Activated CD4-positive, alpha-beta T cell treated with anti-CD3 and anti-CD28 coated beads for 1 hour (primary cell): Measurements from ENCODE around the gene MITF.

ENCODE experiments used
- DNase-seq: peaks from one replicate; pipeline ENCODE4 v3.0.0-alpha.2; 2020

Gene MITF

GRCh38 chr3:69729147-69729919 is 9.9 kb upstream of the MITF start:
- DNase-seq: no peak

DNA sequence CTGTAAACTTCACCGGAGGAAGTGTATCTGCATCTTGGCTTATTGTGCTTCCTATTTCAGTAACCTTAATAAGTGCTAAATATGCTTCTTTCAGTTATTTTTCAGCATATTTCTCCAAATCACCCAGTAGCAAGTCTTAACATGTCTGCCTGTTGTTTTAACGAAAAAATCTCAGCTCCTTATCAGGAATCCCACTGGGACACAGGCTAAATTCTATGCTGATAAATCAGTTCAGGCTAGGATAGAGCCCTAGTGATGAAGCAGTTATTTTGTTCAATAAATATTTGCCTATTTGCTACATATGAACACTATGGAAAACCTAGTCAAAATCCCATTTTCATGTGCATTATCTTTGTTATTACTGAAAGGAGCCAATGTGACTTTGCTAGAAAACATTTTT is 8.2 kb upstream of the MITF start:
- DNase-seq: no peak

GRCh38 chr3:69735893-69736292 is 3.4 kb upstream of the MITF start:
- no peak for DNase-seq

DNA sequence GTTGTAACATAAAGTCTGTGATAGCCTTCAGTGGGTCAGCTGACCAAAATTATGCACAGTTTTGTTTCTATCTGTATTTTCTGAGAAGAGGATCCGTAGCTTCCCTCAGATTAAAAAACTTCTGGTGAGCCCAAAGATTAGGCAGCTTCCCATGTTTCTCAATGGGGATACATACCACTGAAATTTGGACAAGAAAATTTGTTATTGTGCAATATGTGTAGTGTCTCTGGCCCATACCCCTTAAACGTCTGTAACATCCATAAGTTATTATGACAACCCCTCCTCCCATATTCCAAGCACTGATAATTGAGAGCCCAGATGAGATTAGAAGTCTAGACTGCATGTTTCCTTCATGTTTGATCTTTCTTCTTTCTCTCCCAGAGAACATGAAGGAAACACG is 1.9 kb upstream of the MITF start:
- no peak for DNase-seq

DNA sequence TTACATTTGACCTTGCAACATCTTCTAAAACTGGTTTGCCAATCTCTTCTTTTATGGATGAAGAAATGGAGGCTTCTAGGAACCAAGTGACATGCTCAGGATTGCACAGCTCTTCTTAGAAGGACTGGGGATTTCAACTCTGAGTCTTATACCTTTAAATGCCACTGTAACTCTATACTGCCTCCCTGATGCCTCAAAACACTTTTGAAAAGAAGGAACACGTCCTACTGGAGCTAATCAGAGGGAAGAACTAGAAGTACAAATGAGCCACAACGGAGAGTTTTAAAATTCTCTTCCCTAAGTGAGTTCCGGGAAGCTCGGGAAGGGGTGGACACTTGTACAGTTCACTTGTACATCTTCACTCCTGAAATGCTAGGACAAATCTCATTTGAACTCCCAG is 949 bp upstream of the MITF start:
- no peak for DNase-seq

GRCh38 chr3:69738859-69739203 is 433 bp upstream of the MITF start:
- no peak for DNase-seq

DNA sequence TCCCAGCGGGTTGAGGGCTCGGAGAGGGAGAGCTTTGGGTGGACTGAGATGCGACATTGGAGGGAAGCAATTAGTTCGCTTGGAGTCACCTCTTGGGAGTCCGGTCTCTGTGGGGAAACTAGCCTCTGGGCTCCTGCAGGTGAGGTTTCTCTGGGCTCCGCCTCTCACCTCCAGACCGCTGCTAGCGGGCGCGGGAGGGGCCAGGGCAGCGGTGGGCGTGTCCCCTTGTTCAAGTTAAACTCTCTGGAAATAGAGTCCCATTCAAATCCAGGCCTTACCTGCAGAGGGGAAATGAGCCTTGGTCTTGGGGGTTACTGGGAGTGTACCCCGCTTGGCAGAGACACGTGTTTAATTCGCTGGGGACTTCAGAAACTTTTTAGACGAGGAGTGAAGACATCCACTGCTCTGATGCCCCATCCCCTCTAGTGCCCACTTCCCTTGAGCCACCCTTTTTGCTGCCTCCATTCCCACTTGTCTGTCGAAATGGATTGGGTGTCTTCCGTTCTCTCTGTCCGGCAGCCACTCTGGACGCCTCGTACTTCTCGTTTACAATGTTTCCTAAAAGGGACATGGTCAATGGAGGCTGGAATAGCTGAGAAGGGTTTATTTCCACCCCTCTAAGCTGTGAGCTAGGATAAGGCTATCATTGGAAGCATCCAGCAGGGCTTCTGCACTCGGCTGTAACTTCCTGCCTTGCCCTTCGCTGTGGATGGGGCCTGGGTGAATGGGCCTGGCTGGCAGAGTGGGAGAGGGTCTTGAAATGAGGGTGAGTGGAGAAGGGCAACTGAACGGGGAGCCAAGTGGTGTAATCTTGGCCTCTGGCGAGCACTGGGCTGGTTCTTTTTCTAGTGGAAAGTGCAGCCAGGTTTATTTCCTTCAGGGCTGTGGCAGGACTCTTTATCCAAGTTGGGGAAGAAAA is 1.1 kb downstream of the MITF start:
- no peak for DNase-seq

DNA sequence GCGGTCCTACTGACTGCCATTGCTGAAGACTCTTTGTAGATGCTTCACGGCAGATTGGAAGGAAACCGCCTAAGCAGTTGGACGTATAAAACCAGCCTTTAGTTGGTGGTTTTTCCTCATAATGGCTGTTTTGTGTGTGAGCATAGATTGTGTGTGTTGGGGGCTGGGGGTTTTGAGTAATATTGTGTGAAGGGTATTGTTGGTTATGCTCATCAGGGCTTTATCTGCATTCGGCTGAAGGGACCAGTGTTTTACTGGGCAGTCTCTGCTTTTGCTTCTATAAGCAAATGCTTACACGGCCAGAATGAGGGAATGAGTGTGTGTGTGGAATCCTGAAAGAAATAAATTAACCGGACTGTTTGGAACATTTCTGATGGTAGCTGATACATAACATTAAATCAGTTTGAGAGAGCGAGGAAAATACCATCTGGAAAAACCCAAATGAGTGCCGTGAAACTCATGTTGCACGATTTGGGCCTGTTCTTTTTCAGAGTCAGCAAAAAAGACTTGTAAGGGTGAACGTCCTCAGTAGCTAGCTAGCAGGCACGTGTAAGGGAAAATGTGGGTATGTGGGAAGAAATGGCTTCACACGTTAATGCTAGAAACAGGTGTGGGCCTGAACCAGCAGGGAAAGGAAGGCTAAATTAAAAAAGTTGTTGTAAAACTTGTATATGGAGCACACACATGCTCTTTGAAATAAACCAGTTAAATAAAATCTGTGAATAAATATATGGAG is 1.9 kb downstream of the MITF start:
- no peak for DNase-seq

DNA sequence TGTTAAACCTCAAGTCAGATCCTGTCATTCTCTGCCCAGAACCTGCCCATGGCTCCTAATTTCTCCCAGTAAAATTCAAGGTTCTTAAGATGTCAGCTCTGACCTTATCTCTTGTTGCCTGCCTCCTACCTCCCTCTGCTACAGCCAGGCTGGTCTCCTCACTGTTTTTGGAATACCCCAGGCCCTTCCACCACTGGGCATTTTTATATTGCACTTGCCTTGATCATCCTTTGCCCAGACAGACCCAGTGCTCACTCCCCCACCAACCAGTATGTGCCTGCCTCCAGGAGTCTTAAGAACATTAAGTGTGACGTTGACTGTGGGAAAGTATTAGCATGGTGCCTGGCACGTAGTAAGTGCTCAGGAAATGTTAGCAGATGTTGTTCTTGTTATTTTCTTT is 3.1 kb downstream of the MITF start:
- no peak for DNase-seq

DNA sequence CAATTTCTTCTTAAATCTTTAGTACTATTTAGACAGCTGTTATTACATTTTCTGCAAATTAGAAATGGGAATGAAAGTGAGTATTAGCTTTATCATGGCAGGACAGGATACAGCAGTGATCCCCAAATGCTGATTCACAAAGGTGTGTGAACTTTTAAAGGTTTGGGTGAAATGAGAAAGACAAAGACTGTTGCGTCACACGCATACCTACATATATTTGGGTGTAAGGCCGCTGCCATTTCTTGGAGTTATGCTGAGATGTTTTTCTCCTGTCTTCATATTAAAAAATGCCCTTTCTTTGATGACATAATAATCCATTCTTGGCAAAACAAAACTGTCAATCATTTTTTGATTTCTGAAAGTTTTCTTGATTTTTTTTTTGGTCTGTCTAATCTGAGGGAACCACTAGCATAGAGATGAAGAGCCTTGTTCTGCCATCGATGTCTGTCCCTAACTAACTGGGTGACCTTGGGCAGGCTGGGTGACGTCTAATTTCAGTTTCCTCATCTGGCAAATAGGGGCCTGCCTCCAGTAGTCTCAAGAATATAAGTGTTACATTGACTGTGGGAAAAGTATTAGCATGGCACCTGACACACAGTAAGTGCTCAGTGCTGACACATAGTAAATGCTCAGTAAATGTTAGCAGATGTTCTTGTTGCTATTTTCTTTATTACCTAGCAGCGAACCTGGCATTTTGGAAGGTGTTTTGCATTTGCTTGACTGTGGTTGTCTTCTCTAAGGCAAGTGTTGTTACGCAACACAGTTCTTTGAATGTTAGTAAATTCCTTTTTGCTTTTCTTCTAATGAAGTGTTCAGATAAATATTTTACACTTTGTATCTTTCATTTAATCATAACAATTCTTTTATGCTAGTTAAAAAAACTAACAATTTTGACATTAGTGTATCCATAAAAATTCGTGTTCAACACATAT is 5.0 kb downstream of the MITF start:
- no peak for DNase-seq

DNA sequence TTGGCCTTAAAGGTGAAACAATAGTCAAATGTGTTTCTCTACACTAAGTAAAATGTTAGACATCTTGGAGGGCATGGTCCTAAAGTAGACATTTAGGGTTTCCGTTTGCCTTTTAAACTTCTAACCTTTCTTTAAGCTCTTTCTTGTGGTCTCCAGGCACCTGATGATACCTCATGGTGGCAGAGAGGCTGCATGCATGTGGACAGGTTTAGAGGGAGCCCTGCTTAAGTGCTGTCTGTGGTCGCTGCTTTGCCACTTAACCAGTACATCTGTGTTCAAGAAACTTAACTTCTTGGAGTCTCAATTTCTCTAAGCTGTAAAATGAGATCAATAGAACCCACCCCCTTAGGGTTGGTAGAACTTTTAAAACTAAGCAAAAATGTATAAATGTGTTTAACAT is 6.2 kb downstream of the MITF start:
- no peak for DNase-seq

GRCh38 chr3:69746119-69746518 is 6.9 kb downstream of the MITF start:
- no peak for DNase-seq

GRCh38 chr3:69747511-69748258 is 8.4 kb downstream of the MITF start:
- DNase-seq: no peak

GRCh38 chr3:69748503-69748902 is 9.2 kb downstream of the MITF start:
- no peak for DNase-seq

DNA sequence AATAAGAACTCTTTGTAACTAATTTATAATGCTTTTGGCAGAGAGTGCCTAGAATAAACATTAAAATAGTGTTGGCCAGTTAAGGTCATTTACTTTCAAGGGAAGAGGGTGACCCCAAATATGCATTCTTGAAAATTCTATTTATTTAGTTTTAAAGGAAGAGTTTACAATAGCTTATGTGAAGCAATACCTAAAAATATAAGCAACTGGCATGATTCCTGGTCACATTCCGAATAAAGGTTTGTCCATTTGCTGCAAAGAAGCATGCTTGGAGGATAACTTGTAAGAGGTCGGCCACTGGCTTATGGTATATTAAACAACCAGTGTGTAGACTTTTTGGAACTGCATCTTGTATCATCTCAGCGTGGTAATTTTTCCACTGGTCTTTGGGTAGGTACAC is 10.2 kb downstream of the MITF start:
- no peak for DNase-seq

GRCh38 chr3:69750549-69750948 is 11.3 kb downstream of the MITF start:
- no peak for DNase-seq

GRCh38 chr3:69751074-69751476 is 11.8 kb downstream of the MITF start:
- DNase-seq: no peak

- no peak for DNase-seq
Measured at GRCh38 chr3:69752241-69752640, 13.0 kb downstream of the MITF start.

- DNase-seq: no peak
Measured at GRCh38 chr3:69753179-69753775, 14.0 kb downstream of the MITF start.

DNA sequence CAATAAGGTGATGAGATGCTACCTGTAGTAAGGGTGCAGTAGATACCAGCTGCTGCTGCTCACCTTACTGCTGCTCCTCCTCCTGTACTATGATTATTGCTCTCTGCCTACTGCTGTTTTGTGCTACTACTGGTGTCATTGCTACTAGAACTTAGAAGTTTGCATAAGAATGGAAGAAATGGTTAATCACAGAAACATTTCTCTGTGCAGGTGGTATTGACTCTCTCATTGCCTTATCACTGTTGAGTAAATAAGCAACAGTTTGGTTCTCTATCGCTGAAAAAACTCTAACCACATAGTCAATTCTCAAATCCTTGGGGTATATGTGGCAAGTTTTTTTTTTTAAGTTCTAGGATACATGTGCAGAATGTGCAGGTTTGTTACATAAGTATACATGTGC is 16.5 kb downstream of the MITF start:
- no peak for DNase-seq
